GM19397 (cell line): ENCODE data around the gene NCAPD2.
"Not testable (repeated sequence)": the region's sequence is repeated elsewhere in the genome, so short reads cannot be mapped to it uniquely, and the experiment has no call there.

Experiments used
- ATAC-seq: cut with Tn5 transposase; IDR thresholded peaks from one replicate; pipeline ENCODE4 v1.9.1; 2021; ENCODE audit warnings: mild to moderate bottlenecking, moderate library complexity; ENCODE audit not compliant: unreplicated experiment

Gene NCAPD2

GRCh38 chr12:6548966-6549683 is 55.2 kb downstream of the NCAPD2 start:
- no peak for ATAC-seq

- ATAC-seq = no peak
These were observed 55.8 kb downstream of the NCAPD2 start for GRCh38 chr12:6549684-6550151.

GRCh38 chr12:6550294-6551062 is 56.6 kb downstream of the NCAPD2 start:
- no peak for ATAC-seq

- ATAC-seq = no peak
These were observed 57.2 kb downstream of the NCAPD2 start for GRCh38 chr12:6551063-6551461.

GRCh38 chr12:6551496-6552139 is 57.7 kb downstream of the NCAPD2 start:
- ATAC-seq = no peak

GRCh38 chr12:6552140-6552551 is 58.2 kb downstream of the NCAPD2 start:
- ATAC-seq = no peak

GRCh38 chr12:6553051-6553868 is 59.4 kb downstream of the NCAPD2 start:
- no peak for ATAC-seq

- no peak for ATAC-seq
These were observed 60.5 kb downstream of the NCAPD2 start for GRCh38 chr12:6554168-6555017.

- peak; percentile 23 for ATAC-seq
These were observed 61.3 kb downstream of the NCAPD2 start for GRCh38 chr12:6555018-6555691.

- not testable (repeated sequence) for ATAC-seq
These were observed 62.6 kb downstream of the NCAPD2 start for GRCh38 chr12:6556496-6556817.

GRCh38 chr12:6556857-6557256 is 63.0 kb downstream of the NCAPD2 start:
- ATAC-seq = no peak

- ATAC-seq = not testable (repeated sequence)
These were observed 64.3 kb downstream of the NCAPD2 start for GRCh38 chr12:6558014-6558760.

- no peak for ATAC-seq
These were observed 65.6 kb downstream of the NCAPD2 start for GRCh38 chr12:6559500-6559899.

GRCh38 chr12:6560501-6561205 is 66.8 kb downstream of the NCAPD2 start:
- ATAC-seq = no peak

GRCh38 chr12:6562881-6563280 is 69.0 kb downstream of the NCAPD2 start:
- no peak for ATAC-seq

- ATAC-seq = no peak
These were observed 69.6 kb downstream of the NCAPD2 start for GRCh38 chr12:6563448-6564050.

- no peak for ATAC-seq
These were observed 73.3 kb downstream of the NCAPD2 start for GRCh38 chr12:6567112-6567670.
